Adrenal gland (tissue), 12 donors: Measurements from ENCODE around the gene PLEKHA7. TPM values are rescaled to one million over a fixed set of nuclear protein-coding genes. Genes with fewer than 3 reads are reported as not detected.
A peak's percentile ranks its signal among the peaks of the same experiment; 100 is the strongest.

Experiments used
- DNase-seq, 7 donors: peaks; one replicate each; pipeline ENCODE4 v3.0.0-alpha.2; 2019 to 2020
- H3K27ac ChIP-seq, 5 donors: fragments of 200-600 bp; sonication (generic) in 4 of 5; 1 replicate in 3 of 5; 2 replicates in 2 of 5; pipeline versions ENCODE4 v1.5.1 to v1.8.0; 2016 to 2020; ENCODE audit warnings: mild to moderate bottlenecking in 1 of 5
- H3K27me3 ChIP-seq: fragments of 200-600 bp; 2 replicates; pipeline ENCODE4 v1.8.0; 2021
- H3K36me3 ChIP-seq, 2 donors: fragments of 200-600 bp; replicated peaks in 1 of 2; 1 replicate in 1 of 2; 2 replicates in 1 of 2; pipeline versions ENCODE4 v1.5.1 to v1.8.0; 2018 to 2022
- H3K4me1 ChIP-seq, 2 donors: fragments of 200-600 bp; replicated peaks in 1 of 2; 1 replicate in 1 of 2; 2 replicates in 1 of 2; pipeline versions ENCODE4 v1.5.1 to v1.8.0; 2018 to 2021
- H3K4me3 ChIP-seq, 4 donors: fragments of 200-600 bp; sonication (generic) in 3 of 4; one replicate each; pipeline ENCODE4 v1.5.1; 2016 to 2018
- H3K9me3 ChIP-seq, 3 donors: fragments of 200-600 bp; sonication (generic) in 1 of 3; replicated peaks in 1 of 3; 1 replicate in 2 of 3; 2 replicates in 1 of 3; pipeline versions ENCODE4 v1.5.1 to v1.8.0; 2016 to 2021
- POLR2A ChIP-seq, 2 donors: fragments of 450-650 bp; IDR thresholded peaks; one replicate each; pipeline ENCODE4 v1.6.1; 2017; ENCODE audit warnings: antibody characterized with exemption in 2 of 2, mild to moderate bottlenecking in 2 of 2, moderate library complexity in 1 of 2
- WGBS, 4 donors: extraction: QIAGEN DNeasy Blood & Tissue Kit in 2 of 4; methylation state at CpG; one replicate each; pipeline versions ENCODE4 v1.1.5 to v1.1.7; 2013 to 2017; 5-methylcytosine and 5-hydroxymethylcytosine counted together
- intact Hi-C, 2 donors: fragments of 100-400 bp; cut with DNase I; formaldehyde crosslinking; loops; one replicate each; pipeline versions ENCODE4 v1.14.1 to v1.15.0; 2022 to 2023
- polyA plus RNA-seq, 3 donors: library from polyadenylated mRNA; stranded (reverse); fragments of 200-250 nt in 2 of 3; fragments of 350-450 nt in 1 of 3; fragmentation: Illumina TruSeq in 1 of 3; extraction: RNeasy Lipid Tissue Mini Kit (QIAGEN cat#74804) in 1 of 3; gene quantifications; one replicate each; pipeline ENCODE4 v1.2.3, GENCODE V29; 2013 to 2014
- total RNA-seq, 9 donors: library from RNA; depleted of rRNA in 4 of 9; stranded (reverse); fragments of >200 nt in 4 of 9; fragments of 120-200 nt in 1 of 9; fragmentation: NEBNext Ultra II Directional in 1 of 9; extraction: Animal tissue kit (Norgen Biotek cat#: 25700) in 1 of 9; gene quantifications; one replicate each; pipeline versions ENCODE4 v1.1.0 to v1.2.4, GENCODE V29; 2013 to 2023
- TF ChIP-seq, protein P1 (sequence below), 6 experiments: fragments of 450-650 bp in 4 of 6; fragments of 200-600 bp in 2 of 6; sonication (generic) in 1 of 6; IDR thresholded peaks; 1 replicate in 5 of 6; 2 replicates in 1 of 6; pipeline versions ENCODE4 v1.5.1 to v1.8.0; 2016 to 2021; ENCODE audit warnings: antibody characterized with exemption in 6 of 6, mild to moderate bottlenecking in 2 of 6, moderate library complexity in 1 of 6
- donor health status: healthy with polysubstance abuse.
- donor health status: Bipolar disorder and iron deficiency.
- donor health status: DM: yes; HTN: yes; CAD: no.
- donor health status: DM: no; HTN: no; CAD: no.
- donor health status: DM: no; HTN: no; CAD: no.
- donor health status: DM: yes; HTN: yes; CAD: no.

Gene PLEKHA7
- total and polyA plus RNA-seq, 12 donors: 0.54 to 23.7 (median 2.7) TPM

DNA sequence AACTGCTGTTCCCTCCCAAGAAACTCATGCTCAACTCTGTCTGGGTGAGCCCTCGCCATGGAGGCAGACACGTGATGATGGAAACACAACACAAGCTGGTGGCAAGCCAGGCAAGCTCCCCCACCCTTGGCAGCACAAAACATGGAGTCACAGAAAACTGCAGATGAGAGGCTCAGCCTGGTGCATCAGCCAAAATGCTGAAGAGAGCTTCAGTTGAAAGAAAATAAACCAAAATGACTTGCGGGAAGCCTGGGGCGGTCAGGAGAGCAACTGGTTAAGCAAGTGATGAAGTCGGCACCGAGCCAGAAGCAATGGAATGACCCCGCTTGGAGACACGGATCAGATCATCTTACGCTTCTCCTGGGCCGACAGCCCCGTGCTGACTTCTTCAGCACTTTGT lies 207.4 kb downstream of the PLEKHA7 start:
- Histone ChIP-seq H3K27me3 (no peaks in the 10 kb centered on the region), H3K4me3 (no peak overlapping the region), H3K27ac (peak overlapping the region in 2 of 5 donors; percentile 14 to 44), H3K4me1 (peaks cover 11 to 13% of the 10 kb centered on the region in 2 donors), H3K9me3 (no peaks in the 10 kb centered on the region), H3K36me3 (no peaks in the 10 kb centered on the region)
- DNase-seq: no peak
- intact Hi-C loops: no loop called here
- no peak for TF ChIP-seq POLR2A (IDR thresholded peaks at IDR 0.05)
- WGBS, 4 donors: 65 to 75% (median 73%) methylated on average over 10 to 11 of the region's 11 CpGs

DNA sequence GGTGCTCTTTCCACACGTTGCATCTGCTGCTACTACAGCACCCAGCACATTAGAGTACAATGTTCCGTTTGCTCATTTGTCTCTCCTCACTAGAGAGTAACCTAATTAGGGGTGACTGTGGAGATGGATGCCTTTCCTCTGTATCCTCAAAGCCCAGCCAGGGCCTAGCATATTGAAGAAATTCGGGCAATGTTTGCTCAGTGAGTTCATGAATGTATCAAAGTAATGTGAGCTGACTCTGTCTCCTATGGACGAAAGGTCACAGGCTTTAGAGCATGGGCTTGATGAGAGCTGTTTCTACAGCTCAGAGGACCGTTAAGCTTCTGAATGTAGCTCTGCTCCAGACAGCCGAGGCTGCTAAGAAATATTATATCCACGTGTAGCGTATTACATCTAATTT lies 208.3 kb downstream of the PLEKHA7 start:
- DNase-seq: no peak
- Histone ChIP-seq H3K36me3 (no peaks in the 10 kb centered on the region), H3K4me3 (no peak overlapping the region), H3K27ac (no peak overlapping the region), H3K9me3 (no peaks in the 10 kb centered on the region), H3K4me1 (peaks cover 11 to 13% of the 10 kb centered on the region in 2 donors), H3K27me3 (no peaks in the 10 kb centered on the region)
- 77 to 85% (median 79%) methylated on average over 8 of the region's 8 CpGs for WGBS, 4 donors
- TF ChIP-seq POLR2A (IDR thresholded peaks at IDR 0.05): no peak
- TF ChIP-seq, protein P1, sequence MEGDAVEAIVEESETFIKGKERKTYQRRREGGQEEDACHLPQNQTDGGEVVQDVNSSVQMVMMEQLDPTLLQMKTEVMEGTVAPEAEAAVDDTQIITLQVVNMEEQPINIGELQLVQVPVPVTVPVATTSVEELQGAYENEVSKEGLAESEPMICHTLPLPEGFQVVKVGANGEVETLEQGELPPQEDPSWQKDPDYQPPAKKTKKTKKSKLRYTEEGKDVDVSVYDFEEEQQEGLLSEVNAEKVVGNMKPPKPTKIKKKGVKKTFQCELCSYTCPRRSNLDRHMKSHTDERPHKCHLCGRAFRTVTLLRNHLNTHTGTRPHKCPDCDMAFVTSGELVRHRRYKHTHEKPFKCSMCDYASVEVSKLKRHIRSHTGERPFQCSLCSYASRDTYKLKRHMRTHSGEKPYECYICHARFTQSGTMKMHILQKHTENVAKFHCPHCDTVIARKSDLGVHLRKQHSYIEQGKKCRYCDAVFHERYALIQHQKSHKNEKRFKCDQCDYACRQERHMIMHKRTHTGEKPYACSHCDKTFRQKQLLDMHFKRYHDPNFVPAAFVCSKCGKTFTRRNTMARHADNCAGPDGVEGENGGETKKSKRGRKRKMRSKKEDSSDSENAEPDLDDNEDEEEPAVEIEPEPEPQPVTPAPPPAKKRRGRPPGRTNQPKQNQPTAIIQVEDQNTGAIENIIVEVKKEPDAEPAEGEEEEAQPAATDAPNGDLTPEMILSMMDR (IDR thresholded peaks at IDR 0.05): no peak
- intact Hi-C loops: no loop called here

DNA sequence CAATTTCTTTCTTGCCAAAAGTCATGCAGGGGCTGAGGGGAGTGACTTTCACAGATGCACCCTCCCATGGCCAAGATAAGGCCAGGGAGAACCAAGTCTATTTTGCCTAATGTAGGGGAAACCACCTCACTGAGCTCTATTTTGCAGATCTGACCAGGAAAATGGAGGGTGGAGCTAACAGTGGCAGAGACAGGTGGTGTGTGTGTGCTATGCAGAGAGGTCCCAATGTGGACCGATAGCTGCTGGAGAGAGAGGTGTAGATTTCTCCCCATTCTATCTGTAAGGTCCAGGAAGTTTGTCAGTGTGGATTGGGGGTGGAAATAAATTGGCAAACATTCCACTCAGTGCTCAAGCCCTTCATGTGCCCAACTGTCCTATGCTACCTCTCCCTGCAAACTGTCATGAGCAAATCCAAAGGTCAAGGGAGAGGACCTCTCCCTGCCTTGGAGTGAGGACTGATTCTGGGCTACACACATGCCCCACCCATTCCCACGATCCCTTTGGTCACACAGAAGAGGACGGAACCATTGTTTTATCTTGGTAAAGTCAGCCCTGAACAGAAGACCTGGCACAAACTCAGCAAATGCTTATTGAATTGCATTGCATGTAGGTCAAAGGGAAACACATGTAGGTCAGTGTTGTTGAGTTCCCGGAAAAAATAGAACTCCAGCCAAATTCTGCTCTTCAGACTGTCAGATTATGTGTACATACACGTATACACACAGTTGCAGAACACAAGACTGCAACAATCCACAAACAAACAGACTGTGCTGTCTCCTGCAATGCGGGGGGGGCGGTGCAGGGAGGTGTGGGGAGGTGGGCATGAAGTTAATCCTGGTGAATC lies 209.9 kb downstream of the PLEKHA7 start:
- H3K4me1 ChIP-seq: peaks cover 11 to 13% of the 10 kb centered on the region in 2 donors
- H3K36me3 ChIP-seq: no peaks in the 10 kb centered on the region
- H3K27me3 ChIP-seq: no peaks in the 10 kb centered on the region
- TF ChIP-seq POLR2A (IDR thresholded peaks at IDR 0.05): no peak
- TF ChIP-seq, protein P1 (IDR thresholded peaks at IDR 0.05): no peak
- 37 to 44% (median 41%) methylated on average over 7 of the region's 7 CpGs for WGBS, 4 donors
- no peak overlapping the region for H3K4me3 ChIP-seq
- no peak overlapping the region for H3K27ac ChIP-seq
- DNase-seq: peak in 5 of 7 donors; percentile 47 to 77 (median 63)
- no peaks in the 10 kb centered on the region for H3K9me3 ChIP-seq
- intact Hi-C loops: no loop called here

DNA sequence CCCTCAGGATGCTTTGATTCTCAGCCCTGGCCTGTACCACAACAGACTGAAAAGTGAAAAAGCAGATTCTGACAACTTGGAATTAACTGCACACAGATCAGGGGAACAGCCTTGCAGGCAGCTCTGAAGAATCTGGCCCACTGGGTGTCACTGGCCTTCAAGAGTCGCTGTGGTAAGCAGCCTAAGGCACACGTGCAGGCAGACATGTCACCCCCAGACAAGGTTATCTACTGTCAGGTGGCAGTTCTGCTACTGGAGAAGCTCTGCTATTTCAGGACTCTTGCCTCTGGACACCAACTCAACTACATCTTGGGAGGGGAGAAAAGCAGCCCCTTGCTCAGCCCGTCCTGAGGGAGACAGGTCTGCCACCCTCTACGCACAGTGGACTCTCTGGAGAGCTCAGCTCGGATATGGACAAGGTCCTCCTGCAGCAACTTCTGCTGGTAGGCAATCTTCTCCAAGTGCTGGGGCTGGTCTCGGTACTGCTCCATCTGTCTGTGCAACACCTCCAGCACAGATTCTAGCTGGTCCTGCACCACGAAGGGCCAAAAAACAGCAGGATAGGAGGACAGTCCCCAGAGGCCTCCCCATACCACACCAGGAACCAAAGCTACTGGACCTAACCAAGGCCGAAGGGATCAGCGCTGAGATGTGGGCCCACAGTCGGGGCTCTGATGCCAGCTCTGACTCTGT lies 212.8 kb downstream of the PLEKHA7 start:
- Histone ChIP-seq H3K27me3 (no peaks in the 10 kb centered on the region), H3K27ac (no peak overlapping the region), H3K4me1 (peaks cover 11 to 13% of the 10 kb centered on the region in 2 donors), H3K9me3 (no peaks in the 10 kb centered on the region), H3K4me3 (no peak overlapping the region), H3K36me3 (no peaks in the 10 kb centered on the region)
- WGBS, 4 donors: 86 to 97% (median 89%) methylated on average over 10 of the region's 10 CpGs
- TF ChIP-seq, protein P1 (IDR thresholded peaks at IDR 0.05): no peak
- no peak for TF ChIP-seq POLR2A (IDR thresholded peaks at IDR 0.05)
- DNase-seq: no peak
- intact Hi-C loops: no loop called here
